A549 (cell line): ENCODE results near the gene NAV2. TPM values are rescaled to one million over a fixed set of nuclear protein-coding genes. Genes with fewer than 3 reads are reported as not detected.

Experiments
- ATAC-seq, 2 experiments: fragments of 200-7000 bp in 1 of 2; fragments of >200 bp in 1 of 2; cut with Nextera tagmentation in 1 of 2; cut with Tn5 transposase in 1 of 2; 3 replicates each; pipeline versions ENCODE4 v1.8.0 to v1.9.1; 2018 to 2020; ENCODE audit warnings: mild to moderate bottlenecking in 1 of 2, moderate library complexity in 1 of 2
- CTCF ChIA-PET: fragments of 300-600 bp; sonication (Branson Sonifier 250); formaldehyde crosslinking; extraction: SDS; loops from one replicate; lab custom pipeline; 2021; ENCODE audit warnings: antibody characterized with exemption, inconsistent platforms; lab: Yijun Ruan, JAX
- POLR2A ChIA-PET: fragments of 350-600 bp; formaldehyde crosslinking; extraction: SDS; loops from one replicate; lab custom pipeline; 2021; ENCODE audit warnings: antibody characterized with exemption, inconsistent platforms; lab: Yijun Ruan, JAX
- DNase-seq, 2 experiments: peaks; one replicate each; pipeline versions ENCODE4 v3.0.0 to v3.0.0-alpha.2; 2011 to 2016; ENCODE audit warnings: low read depth in 1 of 2, low spot score in 1 of 2
- FAIRE-seq: peaks from 2 replicates; lab custom pipeline; 2011; peaks lifted over from hg19 to GRCh38; lab: Jason Lieb, UNC
- H3K27ac ChIP-seq, 2 experiments: fragments of >200 bp; sonication (Bioruptor Twin); formaldehyde crosslinking; 3 replicates each; pipeline ENCODE4 v1.5.1; 2016 to 2017
- H3K4me1 ChIP-seq: fragments of >200 bp; sonication (Bioruptor Twin); formaldehyde crosslinking; 3 replicates; pipeline ENCODE4 v1.6.1; 2016
- H3K4me2 ChIP-seq: fragments of >200 bp; sonication (Bioruptor Twin); formaldehyde crosslinking; 3 replicates; pipeline ENCODE4 v1.6.1; 2016
- H3K4me3 ChIP-seq: fragments of >200 bp; sonication (Bioruptor Twin); formaldehyde crosslinking; 3 replicates; pipeline ENCODE4 v1.5.1; 2016
- H3K9me3 ChIP-seq: fragments of >200 bp; sonication (Bioruptor Twin); formaldehyde crosslinking; 3 replicates; pipeline ENCODE4 v1.6.1; 2016
- BHLHE40 ChIP-seq: IDR thresholded peaks from 2 replicates; pipeline ENCODE4 v1.6.1; 2012; ENCODE audit warnings: low read depth, low read length, inconsistent platforms
- CHD2 ChIP-seq: fragments of 150-350 bp; IDR thresholded peaks from 2 replicates; pipeline ENCODE4 v1.6.1; 2014; ENCODE audit warnings: low read length; ENCODE audit not compliant: partially characterized antibody
- EHF ChIP-seq: fragments of 250-450 bp; sonication (Bioruptor Pico); IDR thresholded peaks from 2 replicates; pipeline ENCODE4 v1.5.0; 2020; ENCODE audit warnings: mild to moderate bottlenecking
- EHMT2 ChIP-seq: fragments of 200-600 bp; sonication (generic); IDR thresholded peaks from 2 replicates; pipeline ENCODE4 v1.6.1; 2016; ENCODE audit warnings: antibody characterized with exemption, low read depth, mild to moderate bottlenecking, moderate library complexity
- ESRRA ChIP-seq: fragments of 150-350 bp; IDR thresholded peaks from 2 replicates; pipeline ENCODE4 v1.6.1; 2014; ENCODE audit warnings: mild to moderate bottlenecking, low read length, borderline replicate concordance
- FOSL2 ChIP-seq, 2 experiments: fragments of 450-650 bp in 1 of 2; fragments of >200 bp in 1 of 2; sonication (Bioruptor Twin) in 1 of 2; formaldehyde crosslinking; IDR thresholded peaks; 2 replicates each; pipeline versions ENCODE4 v1.5.0 to v1.6.1; 2016 to 2020; ENCODE audit warnings: mild to moderate bottlenecking in 1 of 2, moderate library complexity in 1 of 2
- GATA3 ChIP-seq: IDR thresholded peaks from 2 replicates; pipeline ENCODE4 v1.6.1; 2012; ENCODE audit warnings: borderline replicate concordance
- HEYL ChIP-seq: fragments of 250-450 bp; sonication (Bioruptor Pico); IDR thresholded peaks from 2 replicates; pipeline ENCODE4 v1.8.0; 2021; ENCODE audit warnings: mild to moderate bottlenecking, moderate library complexity
- HOXB13 ChIP-seq: fragments of 250-450 bp; sonication (Bioruptor Pico); IDR thresholded peaks from 2 replicates; pipeline ENCODE4 v1.5.0; 2020; ENCODE audit warnings: low read depth, mild to moderate bottlenecking, moderate library complexity
- JUN ChIP-seq, 2 experiments: fragments of >200 bp; sonication (Bioruptor Twin); formaldehyde crosslinking; IDR thresholded peaks; 2 replicates in 1 of 2; 3 replicates in 1 of 2; pipeline ENCODE4 v1.6.1; 2016 to 2017
- MAZ ChIP-seq: fragments of 150-350 bp; IDR thresholded peaks from 2 replicates; pipeline ENCODE4 v1.6.1; 2014; ENCODE audit warnings: antibody characterized with exemption, low read depth, low read length, borderline replicate concordance
- RAD21 ChIP-seq, 2 experiments: fragments of >200 bp in 1 of 2; sonication (Bioruptor Twin) in 1 of 2; formaldehyde crosslinking in 1 of 2; IDR thresholded peaks in 1 of 2; conservative IDR thresholded peaks in 1 of 2; 2 replicates in 1 of 2; 3 replicates in 1 of 2; pipeline ENCODE4 v1.6.1; 2012 to 2018; ENCODE audit warnings: inconsistent platforms in 1 of 2
- RCOR1 ChIP-seq: fragments of 150-350 bp; IDR thresholded peaks from 2 replicates; pipeline ENCODE4 v1.6.1; 2014; ENCODE audit warnings: antibody characterized with exemption, low read length, low read depth
- ZC3H11A ChIP-seq: fragments of 450-650 bp; IDR thresholded peaks from 2 replicates; pipeline ENCODE4 v1.6.1; 2014; ENCODE audit warnings: antibody characterized with exemption, mild to moderate bottlenecking
- ZFP36 ChIP-seq: fragments of 450-650 bp; IDR thresholded peaks from 2 replicates; pipeline ENCODE4 v1.6.1; 2014; ENCODE audit warnings: borderline replicate concordance; ENCODE audit not compliant: partially characterized antibody
- ZSCAN20 ChIP-seq: fragments of 250-450 bp; sonication (Bioruptor Pico); IDR thresholded peaks from 2 replicates; pipeline ENCODE4 v1.8.0; 2022; ENCODE audit warnings: mild to moderate bottlenecking, moderate library complexity
- WGBS: methylation state at CpG from one replicate; pipeline ENCODE4 v1.1.6; 2017; ENCODE audit errors: missing lambda C conversion rate; 5-methylcytosine and 5-hydroxymethylcytosine counted together
- polyA plus RNA-seq, 4 experiments: library from polyadenylated mRNA; depleted of rRNA in 3 of 4; stranded (reverse); fragments of >200 nt; fragmentation: RNase III in 1 of 4; extraction: RNeasy Plus Mini Kit Qiagen cat#74134 plus additional on column Dnase treatment in 1 of 4; gene quantifications; 2 replicates in 3 of 4; 3 replicates in 1 of 4; pipeline ENCODE4 v1.2.3, GENCODE V29; 2011 to 2017
- TF ChIP-seq, protein P1 (sequence below): fragments of >200 bp; sonication (Bioruptor Twin); formaldehyde crosslinking; IDR thresholded peaks from 2 replicates; pipeline ENCODE4 v1.6.1; 2016
- TF ChIP-seq, protein P2 (sequence below): fragments of 150-350 bp; IDR thresholded peaks from 2 replicates; pipeline ENCODE4 v1.6.1; 2014; ENCODE audit warnings: low read depth, mild to moderate bottlenecking, low read length
- TF ChIP-seq, protein P3 (sequence below): IDR thresholded peaks from 2 replicates; pipeline ENCODE4 v1.6.1; 2012
- TF ChIP-seq, protein P4 (sequence below): IDR thresholded peaks from 2 replicates; pipeline ENCODE4 v1.6.1; 2012; ENCODE audit warnings: low read depth, borderline replicate concordance
- TF ChIP-seq, protein P5 (sequence below): fragments of 200-600 bp; sonication (generic); IDR thresholded peaks from 2 replicates; pipeline ENCODE4 v1.6.1; 2016; ENCODE audit warnings: antibody characterized with exemption, mild to moderate bottlenecking, moderate library complexity
- TF ChIP-seq, protein P6 (sequence below): fragments of 250-450 bp; sonication (Bioruptor Pico); IDR thresholded peaks from 2 replicates; pipeline ENCODE4 v1.5.0; 2020; ENCODE audit warnings: low read depth, mild to moderate bottlenecking, moderate library complexity

NAV2 gene
- polyA plus RNA-seq, 2 of the 4 experiments (the other 2 are of a cell fraction) = 4.9 to 19.8 TPM

DNA sequence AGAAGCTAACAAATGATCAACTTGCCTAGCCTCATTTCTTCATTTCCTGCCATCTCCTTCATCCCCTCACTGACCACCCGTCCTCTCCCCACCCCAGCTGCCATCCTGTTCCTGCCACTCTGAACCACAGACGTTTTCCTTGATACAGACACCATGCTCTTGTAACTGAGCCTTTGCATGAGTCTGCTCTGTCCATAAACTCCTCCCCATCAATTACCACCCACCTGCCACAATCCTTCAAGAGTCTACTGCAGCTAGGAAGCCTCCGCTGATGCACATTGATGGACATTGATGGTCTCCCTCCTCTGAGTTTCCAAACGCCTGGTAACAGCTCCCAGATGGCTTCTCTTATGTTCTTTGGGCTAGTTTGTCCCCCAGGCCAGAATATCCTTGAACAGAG lies 253.8 kb downstream of the NAV2 start (continued):
- no peak for TF ChIP-seq HEYL (CRISPR knock-in tag)
- no peak for TF ChIP-seq JUN (IDR thresholded peaks at IDR 0.05)
- TF ChIP-seq RAD21 (conservative IDR thresholded peaks at IDR 0.05 in 1 of 2, IDR thresholded peaks at IDR 0.05 in 1 of 2) = no peak
- no peak for TF ChIP-seq ZC3H11A

DNA sequence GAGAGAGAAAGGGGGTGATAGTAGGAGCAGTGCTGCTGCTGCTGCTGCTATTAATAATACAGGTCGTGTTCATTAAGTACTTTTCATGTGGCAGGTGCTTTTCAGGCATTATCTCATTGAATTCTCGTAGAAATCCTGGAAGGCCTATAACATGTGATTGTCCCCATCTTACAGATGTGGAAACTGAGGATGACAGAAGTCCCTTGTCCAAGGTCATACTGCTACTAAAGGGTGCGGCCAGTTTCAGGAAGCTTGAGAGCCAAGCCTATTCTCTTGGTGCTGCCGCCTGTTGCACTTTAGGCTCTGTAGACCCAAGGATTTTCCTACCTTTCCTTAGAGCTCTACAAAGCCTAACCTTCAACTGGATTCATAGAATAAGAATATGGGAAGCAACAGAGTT lies 254.3 kb downstream of the NAV2 start:
- TF ChIP-seq, protein P1, sequence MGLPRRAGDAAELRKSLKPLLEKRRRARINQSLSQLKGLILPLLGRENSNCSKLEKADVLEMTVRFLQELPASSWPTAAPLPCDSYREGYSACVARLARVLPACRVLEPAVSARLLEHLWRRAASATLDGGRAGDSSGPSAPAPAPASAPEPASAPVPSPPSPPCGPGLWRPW = no peak
- TF ChIP-seq EHMT2 (no peak), FOSL2 (IDR thresholded peaks at IDR 0.05) (no peak), FOSL2 (CRISPR knock-in tag; IDR thresholded peaks at IDR 0.05) (no peak), ZSCAN20 (no peak), RCOR1 (no peak), RAD21 (conservative IDR thresholded peaks at IDR 0.05 in 1 of 2, IDR thresholded peaks at IDR 0.05 in 1 of 2) (no peak)
- TF ChIP-seq, all 56 proteins: peak for 0
- 73% methylated on average over 4 of the region's 4 CpGs for WGBS
- ChIA-PET CTCF (interaction anchor here (0.6 to 3.6 kb wide), 5 partner anchors 13 to 166 kb away, joined by 3 to 16 read pairs (median 8); no protein-coding TSS in a partner anchor), POLR2A (no interaction called here)
- Histone ChIP-seq H3K9me3 (no peaks in the 10 kb centered on the region), H3K4me2 (no peak overlapping the region), H3K27ac (peak overlapping the region in 1 of 2 experiments; percentile 10; a peak in 2 of 6 replicates), H3K4me1 (peaks cover 6% of the 10 kb centered on the region; the same call in 2 of the 3 replicates), H3K4me3 (no peak overlapping the region)
- no peak for FAIRE-seq
- no peak for ATAC-seq
- DNase-seq = no peak

DNA sequence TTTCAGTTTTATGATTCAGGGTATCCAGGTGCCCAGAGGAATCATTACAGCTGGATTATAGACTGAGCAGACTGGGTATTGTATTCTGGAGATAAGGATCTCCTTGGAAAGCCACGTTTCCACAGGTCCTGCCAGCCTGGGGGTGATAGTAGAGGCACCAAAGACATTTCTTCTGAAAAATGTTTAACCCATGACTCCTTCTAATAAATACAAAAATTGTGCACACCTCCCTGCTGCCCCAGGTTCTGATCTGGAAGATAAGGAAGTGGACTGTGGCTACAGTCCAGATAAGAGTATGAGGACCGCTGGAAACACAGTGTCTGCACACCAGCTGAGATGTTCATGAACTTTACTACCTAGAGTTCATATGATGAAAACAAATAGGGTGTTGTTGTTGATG lies 255.2 kb downstream of the NAV2 start:
- Histone ChIP-seq H3K4me1 (peaks cover 10% of the 10 kb centered on the region; the same call in 2 of the 3 replicates), H3K4me3 (no peak overlapping the region), H3K27ac (peak overlapping the region; percentile 47 to 48; a peak in 3 of 6 replicates), H3K9me3 (no peaks in the 10 kb centered on the region), H3K4me2 (no peak overlapping the region)
- FAIRE-seq = no peak
- CTCF ChIA-PET = interaction anchor here (0.8 to 3.6 kb wide), 6 partner anchors 12 to 165 kb away, joined by 3 to 16 read pairs (median 7); no protein-coding TSS in a partner anchor
- ATAC-seq = no peak
- TF ChIP-seq, protein P1 = no peak
- TF ChIP-seq, protein P2, sequence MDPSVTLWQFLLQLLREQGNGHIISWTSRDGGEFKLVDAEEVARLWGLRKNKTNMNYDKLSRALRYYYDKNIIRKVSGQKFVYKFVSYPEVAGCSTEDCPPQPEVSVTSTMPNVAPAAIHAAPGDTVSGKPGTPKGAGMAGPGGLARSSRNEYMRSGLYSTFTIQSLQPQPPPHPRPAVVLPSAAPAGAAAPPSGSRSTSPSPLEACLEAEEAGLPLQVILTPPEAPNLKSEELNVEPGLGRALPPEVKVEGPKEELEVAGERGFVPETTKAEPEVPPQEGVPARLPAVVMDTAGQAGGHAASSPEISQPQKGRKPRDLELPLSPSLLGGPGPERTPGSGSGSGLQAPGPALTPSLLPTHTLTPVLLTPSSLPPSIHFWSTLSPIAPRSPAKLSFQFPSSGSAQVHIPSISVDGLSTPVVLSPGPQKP = no peak
- TF ChIP-seq, protein P3, sequence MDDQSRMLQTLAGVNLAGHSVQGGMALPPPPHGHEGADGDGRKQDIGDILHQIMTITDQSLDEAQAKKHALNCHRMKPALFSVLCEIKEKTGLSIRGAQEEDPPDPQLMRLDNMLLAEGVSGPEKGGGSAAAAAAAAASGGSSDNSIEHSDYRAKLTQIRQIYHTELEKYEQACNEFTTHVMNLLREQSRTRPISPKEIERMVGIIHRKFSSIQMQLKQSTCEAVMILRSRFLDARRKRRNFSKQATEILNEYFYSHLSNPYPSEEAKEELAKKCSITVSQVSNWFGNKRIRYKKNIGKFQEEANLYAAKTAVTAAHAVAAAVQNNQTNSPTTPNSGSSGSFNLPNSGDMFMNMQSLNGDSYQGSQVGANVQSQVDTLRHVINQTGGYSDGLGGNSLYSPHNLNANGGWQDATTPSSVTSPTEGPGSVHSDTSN = no peak
- TF ChIP-seq ESRRA (no peak), GATA3 (no peak), HEYL (CRISPR knock-in tag) (no peak), ZFP36 (no peak), CHD2 (no peak), HOXB13 (CRISPR knock-in tag) (no peak), FOSL2 (IDR thresholded peaks at IDR 0.05) (no peak), FOSL2 (CRISPR knock-in tag; IDR thresholded peaks at IDR 0.05) (no peak), JUN (IDR thresholded peaks at IDR 0.05) (no peak), BHLHE40 (no peak), RCOR1 (no peak), EHF (no peak), MAZ (no peak)
- TF ChIP-seq, protein P4, sequence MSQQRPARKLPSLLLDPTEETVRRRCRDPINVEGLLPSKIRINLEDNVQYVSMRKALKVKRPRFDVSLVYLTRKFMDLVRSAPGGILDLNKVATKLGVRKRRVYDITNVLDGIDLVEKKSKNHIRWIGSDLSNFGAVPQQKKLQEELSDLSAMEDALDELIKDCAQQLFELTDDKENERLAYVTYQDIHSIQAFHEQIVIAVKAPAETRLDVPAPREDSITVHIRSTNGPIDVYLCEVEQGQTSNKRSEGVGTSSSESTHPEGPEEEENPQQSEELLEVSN = no peak
- TF ChIP-seq, protein P5, sequence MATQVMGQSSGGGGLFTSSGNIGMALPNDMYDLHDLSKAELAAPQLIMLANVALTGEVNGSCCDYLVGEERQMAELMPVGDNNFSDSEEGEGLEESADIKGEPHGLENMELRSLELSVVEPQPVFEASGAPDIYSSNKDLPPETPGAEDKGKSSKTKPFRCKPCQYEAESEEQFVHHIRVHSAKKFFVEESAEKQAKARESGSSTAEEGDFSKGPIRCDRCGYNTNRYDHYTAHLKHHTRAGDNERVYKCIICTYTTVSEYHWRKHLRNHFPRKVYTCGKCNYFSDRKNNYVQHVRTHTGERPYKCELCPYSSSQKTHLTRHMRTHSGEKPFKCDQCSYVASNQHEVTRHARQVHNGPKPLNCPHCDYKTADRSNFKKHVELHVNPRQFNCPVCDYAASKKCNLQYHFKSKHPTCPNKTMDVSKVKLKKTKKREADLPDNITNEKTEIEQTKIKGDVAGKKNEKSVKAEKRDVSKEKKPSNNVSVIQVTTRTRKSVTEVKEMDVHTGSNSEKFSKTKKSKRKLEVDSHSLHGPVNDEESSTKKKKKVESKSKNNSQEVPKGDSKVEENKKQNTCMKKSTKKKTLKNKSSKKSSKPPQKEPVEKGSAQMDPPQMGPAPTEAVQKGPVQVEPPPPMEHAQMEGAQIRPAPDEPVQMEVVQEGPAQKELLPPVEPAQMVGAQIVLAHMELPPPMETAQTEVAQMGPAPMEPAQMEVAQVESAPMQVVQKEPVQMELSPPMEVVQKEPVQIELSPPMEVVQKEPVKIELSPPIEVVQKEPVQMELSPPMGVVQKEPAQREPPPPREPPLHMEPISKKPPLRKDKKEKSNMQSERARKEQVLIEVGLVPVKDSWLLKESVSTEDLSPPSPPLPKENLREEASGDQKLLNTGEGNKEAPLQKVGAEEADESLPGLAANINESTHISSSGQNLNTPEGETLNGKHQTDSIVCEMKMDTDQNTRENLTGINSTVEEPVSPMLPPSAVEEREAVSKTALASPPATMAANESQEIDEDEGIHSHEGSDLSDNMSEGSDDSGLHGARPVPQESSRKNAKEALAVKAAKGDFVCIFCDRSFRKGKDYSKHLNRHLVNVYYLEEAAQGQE = no peak
- TF ChIP-seq, protein P6, sequence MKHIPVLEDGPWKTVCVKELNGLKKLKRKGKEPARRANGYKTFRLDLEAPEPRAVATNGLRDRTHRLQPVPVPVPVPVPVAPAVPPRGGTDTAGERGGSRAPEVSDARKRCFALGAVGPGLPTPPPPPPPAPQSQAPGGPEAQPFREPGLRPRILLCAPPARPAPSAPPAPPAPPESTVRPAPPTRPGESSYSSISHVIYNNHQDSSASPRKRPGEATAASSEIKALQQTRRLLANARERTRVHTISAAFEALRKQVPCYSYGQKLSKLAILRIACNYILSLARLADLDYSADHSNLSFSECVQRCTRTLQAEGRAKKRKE (CRISPR knock-in tag) = no peak
- POLR2A ChIA-PET = no interaction called here
- 37% methylated on average over 2 of the region's 2 CpGs for WGBS
- DNase-seq = no peak
